ENCODE measurements around the gene RBMS3.

GRCh38 chr3:29890801-29891200 is 609.9 kb downstream of the RBMS3 start:
- TF ChIP-seq CTCF (IDR thresholded peaks at IDR 0.05) (no peak), POLR2A (IDR thresholded peaks at IDR 0.05) (no peak)
